Suppressor macrophage (primary cell): ENCODE measurements around the gene OR8G5.
A peak's percentile ranks its signal among the peaks of the same experiment; 100 is the strongest.
"Not testable (repeated sequence)": the region's sequence is repeated elsewhere in the genome, so short reads cannot be mapped to it uniquely, and the experiment has no call there.

ENCODE experiments used
- DNase-seq, 4 experiments: peaks; one replicate each; pipeline ENCODE4 v3.0.0-alpha.2; 2020 to 2022
- total RNA-seq, 17 experiments: gene quantifications; one replicate each; lab custom pipeline; 2026; ENCODE audit warnings: mixed read lengths in 6 of 17, inconsistent platforms in 3 of 17; lab: John Stamatoyannopoulos, UW

The OR8G5 gene
- 0 to 0.66 (median 0) reads per million in 17 experiments for total RNA-seq

GRCh38 chr11:124256076-124256475 is at the start of gene OR8G5:
Gene OR8G5, plus strand, starts transcription at chr11:124256376. Its CDS starts 8,556 bp downstream, at chr11:124264932.
- no peak for DNase-seq

- peak in 3 of 4 experiments; percentile 36 to 66 (median 63) for DNase-seq
Measured at GRCh38 chr11:124207102-124207792, 48.9 kb upstream of the OR8G5 start.

GRCh38 chr11:124209824-124210357 is 46.3 kb upstream of the OR8G5 start:
- no peak for DNase-seq

GRCh38 chr11:124210421-124210820 is 45.8 kb upstream of the OR8G5 start:
- DNase-seq = no peak

GRCh38 chr11:124211321-124211720 is 44.9 kb upstream of the OR8G5 start:
- peak in 2 of 4 experiments; percentile 32 to 41 for DNase-seq

- no peak for DNase-seq
Measured at GRCh38 chr11:124214027-124214426, 42.1 kb upstream of the OR8G5 start.

- DNase-seq = no peak
Measured at GRCh38 chr11:124219126-124219525, 37.0 kb upstream of the OR8G5 start.

GRCh38 chr11:124222407-124222806 is 33.8 kb upstream of the OR8G5 start:
- no peak for DNase-seq

GRCh38 chr11:124224618-124225423 is 31.4 kb upstream of the OR8G5 start:
- peak; percentile 70 to 92 (median 82) for DNase-seq

- no peak for DNase-seq
Measured at GRCh38 chr11:124225471-124225870, 30.7 kb upstream of the OR8G5 start.

- DNase-seq = peak in 1 of 4 experiments; percentile 7
Measured at GRCh38 chr11:124233376-124233775, 22.8 kb upstream of the OR8G5 start.

- DNase-seq = peak in 2 of 4 experiments; percentile 28 to 50
Measured at GRCh38 chr11:124238512-124238911, 17.7 kb upstream of the OR8G5 start.

GRCh38 chr11:124240621-124241397 is 15.4 kb upstream of the OR8G5 start, which contains the start of gene OR8G1:
Gene OR8G1, plus strand, starts transcription at chr11:124241095. Its CDS starts 8,581 bp downstream, at chr11:124249676.
- DNase-seq = no peak

- DNase-seq = peak; percentile 25 to 64 (median 50)
Measured at GRCh38 chr11:124249869-124250268, 6.3 kb upstream of the OR8G5 start.

GRCh38 chr11:124265041-124265440 is 8.9 kb downstream of the OR8G5 start:
- DNase-seq = peak; percentile 60 to 79 (median 70)

GRCh38 chr11:124270886-124271285 is 14.7 kb downstream of the OR8G5 start:
- not testable (repeated sequence) for DNase-seq

GRCh38 chr11:124274000-124274399 is 17.8 kb downstream of the OR8G5 start:
- no peak for DNase-seq

GRCh38 chr11:124276081-124276480 is 19.9 kb downstream of the OR8G5 start:
- peak; percentile 10 to 63 (median 33) for DNase-seq

- no peak for DNase-seq
Measured at GRCh38 chr11:124277207-124277606, 21.0 kb downstream of the OR8G5 start.

GRCh38 chr11:124277804-124278203 is 21.6 kb downstream of the OR8G5 start:
- DNase-seq = peak; percentile 17 to 67 (median 46)

- DNase-seq = no peak
Measured at GRCh38 chr11:124278261-124278660, 22.1 kb downstream of the OR8G5 start.

GRCh38 chr11:124285610-124286344 is 29.6 kb downstream of the OR8G5 start:
- DNase-seq = no peak
